ENCODE data around the gene KRTAP10-4.
"Not testable (repeated sequence)": the region's sequence is repeated elsewhere in the genome, so short reads cannot be mapped to it uniquely, and the experiment has no call there.

The KRTAP10-4 gene

DNA sequence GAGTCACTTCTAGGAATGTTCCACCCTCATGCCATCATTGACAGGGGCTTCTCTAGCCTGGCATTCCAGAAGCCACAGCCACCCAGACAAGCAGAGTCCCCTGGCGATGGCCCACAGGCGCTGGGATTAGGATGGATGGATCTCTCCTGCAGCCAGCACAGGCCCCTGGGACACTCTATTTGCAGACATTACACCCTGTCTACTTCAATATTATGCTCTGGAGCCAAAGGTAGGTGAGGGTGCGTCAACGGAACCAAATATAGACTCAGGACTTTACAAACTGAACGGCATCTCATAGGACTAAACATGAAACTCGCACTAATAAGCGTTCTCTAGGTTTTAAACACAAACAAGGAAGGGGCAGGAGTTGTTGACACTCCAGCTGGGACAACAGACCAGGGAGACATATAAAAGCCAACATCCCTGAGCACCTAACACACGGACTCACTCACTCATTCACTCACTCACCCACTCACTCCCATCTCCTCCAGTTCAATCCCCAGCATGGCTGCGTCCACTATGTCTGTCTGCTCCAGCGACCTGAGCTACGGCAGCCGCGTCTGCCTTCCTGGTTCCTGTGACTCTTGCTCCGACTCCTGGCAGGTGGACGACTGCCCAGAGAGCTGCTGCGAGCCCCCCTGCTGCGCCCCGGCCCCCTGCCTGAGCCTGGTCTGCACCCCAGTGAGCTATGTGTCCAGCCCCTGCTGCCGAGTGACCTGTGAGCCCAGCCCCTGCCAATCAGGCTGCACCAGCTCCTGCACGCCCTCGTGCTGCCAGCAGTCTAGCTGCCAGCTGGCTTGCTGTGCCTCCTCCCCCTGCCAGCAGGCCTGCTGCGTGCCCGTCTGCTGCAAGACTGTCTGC, 26.8 kb downstream of the KRTAP10-4 start, which contains the start of gene KRTAP10-7:
Gene KRTAP10-7, plus strand, starts transcription at position 480 of the 861 bp plus-strand sequence. Its CDS starts 25 bp downstream, at position 505.
- not testable (repeated sequence) for DNase-seq

DNA sequence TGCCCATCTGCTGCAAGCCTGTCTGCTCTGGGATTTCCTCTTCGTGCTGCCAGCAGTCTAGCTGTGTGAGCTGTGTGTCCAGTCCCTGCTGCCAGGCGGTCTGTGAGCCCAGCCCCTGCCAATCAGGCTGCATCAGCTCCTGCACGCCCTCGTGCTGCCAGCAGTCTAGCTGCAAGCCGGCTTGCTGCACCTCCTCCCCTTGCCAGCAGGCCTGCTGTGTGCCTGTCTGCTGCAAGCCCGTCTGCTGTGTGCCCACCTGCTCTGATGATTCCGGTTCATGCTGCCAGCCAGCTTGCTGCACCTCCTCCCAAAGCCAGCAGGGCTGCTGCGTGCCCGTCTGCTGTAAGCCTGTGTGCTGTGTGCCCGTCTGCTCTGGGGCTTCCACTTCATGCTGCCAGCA, 27.6 kb downstream of the KRTAP10-4 start:
- DNase-seq, result not testable (repeated sequence)

DNA sequence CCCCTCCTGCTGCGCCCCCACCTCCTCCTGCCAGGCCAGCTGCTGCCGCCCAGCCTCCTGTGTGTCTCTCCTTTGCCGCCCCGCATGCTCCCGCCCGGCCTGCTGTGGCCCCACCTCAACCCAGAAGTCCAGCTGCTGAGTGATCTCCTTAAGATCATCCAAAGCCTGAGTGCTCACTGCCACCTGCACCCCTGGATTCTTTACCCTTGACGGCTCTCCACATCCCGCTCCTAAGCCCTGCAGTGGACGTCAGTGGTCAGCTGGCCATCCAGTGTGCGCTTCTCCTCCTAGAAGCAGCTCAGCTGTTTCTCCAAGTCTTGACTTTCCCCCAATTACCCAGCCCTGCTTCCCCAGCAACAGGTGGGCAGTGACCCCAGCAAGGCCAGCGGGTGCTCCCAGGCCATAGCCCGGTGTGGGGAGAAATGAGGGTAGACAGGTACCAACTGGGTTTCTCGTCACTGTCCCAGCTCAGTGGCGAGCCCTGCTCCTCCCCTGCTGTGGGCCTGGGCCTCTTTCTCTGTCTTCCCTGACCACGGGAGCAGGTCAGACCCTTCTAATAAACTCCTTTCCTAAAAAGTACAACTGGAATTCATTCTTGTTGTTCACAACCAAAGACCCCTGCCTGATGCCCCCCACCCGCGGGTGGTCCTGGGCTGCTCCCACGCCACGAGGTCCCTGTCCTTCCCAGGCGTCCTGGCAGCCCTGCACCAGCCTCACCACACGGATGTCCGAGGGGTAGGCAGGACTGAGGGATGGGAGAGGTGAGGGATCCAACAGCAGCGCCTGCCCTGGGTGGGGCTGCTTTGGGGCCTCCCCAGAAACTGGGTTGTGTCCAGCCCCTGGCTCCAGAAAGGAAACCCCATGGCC, 28.3 kb downstream of the KRTAP10-4 start:
- DNase-seq, result no peak

DNA sequence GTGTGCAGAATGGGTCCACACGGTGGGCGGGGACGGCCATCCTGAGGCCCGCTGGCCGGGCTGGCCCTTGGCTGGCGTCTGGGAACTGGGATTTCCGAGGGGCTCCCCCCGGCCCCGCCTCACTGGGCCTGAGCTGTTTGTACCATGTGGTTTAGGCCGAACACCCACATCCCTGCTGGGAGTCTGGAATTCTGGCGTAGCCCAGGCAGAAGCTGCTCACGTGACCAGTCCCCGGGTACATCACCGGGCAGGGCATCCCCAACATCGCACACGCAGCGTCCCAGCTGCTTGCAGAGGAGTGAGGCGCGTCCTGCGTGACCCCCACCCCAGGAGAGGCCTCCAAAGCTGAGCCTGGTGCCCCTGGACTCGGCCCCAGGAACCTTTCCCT, 28.9 kb downstream of the KRTAP10-4 start:
- DNase-seq, result no peak

DNA sequence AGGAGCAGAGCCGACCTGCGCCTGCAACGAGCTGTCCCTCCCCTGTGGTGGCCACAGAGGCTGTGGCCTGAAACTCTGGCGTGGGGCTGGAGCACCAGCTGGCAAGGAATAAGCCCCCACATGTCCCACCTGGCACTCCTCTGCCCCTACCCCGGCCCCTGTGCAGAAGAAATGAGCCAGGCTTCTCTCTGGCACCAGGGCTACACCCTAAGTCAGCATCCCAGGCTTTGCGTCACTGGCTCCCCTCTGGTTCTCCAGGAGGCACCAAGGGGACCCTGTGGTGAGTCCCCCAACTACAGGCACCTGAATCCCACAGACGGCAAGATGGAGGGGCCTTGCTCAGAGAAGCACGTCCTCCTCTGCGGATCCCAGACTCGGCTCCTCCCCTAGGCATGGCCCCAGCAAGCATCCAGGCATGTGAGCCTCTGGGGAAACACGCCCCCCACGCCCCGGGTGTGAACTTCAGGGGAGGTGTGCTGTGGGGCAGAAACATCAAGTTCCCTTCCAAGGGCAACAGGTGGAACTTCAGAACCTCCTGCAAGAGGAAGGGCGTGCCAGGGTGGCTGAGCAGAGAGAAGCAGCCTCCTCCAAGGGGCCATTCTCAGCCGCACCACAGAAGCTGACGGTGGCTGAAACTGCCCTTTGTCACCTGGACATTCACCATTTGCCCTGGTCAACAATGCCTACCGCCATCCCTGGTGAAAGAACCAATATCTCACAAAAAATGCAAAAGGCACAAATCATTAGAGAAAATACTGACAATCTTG, 29.8 kb downstream of the KRTAP10-4 start:
- no peak for DNase-seq

DNA sequence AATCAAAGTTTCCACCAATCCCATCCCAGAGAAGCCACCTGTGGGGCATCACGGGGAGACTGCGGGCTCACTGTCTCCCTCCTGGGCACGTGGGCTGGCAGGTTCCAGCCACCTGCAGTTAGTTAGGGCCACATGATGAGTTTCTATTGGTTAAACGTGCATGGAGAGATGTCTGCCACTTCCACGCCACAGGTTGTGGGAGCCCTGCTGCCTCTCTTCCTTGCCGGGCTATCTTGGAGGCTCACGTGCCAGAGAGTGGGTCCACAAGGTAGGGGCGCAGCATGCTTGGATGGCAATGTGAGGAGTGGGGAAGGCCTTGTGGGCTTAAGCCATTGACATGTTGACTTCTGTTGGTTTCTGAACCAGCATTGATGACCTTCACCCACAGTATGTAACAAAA, 30.4 kb downstream of the KRTAP10-4 start:
- no peak for DNase-seq

DNA sequence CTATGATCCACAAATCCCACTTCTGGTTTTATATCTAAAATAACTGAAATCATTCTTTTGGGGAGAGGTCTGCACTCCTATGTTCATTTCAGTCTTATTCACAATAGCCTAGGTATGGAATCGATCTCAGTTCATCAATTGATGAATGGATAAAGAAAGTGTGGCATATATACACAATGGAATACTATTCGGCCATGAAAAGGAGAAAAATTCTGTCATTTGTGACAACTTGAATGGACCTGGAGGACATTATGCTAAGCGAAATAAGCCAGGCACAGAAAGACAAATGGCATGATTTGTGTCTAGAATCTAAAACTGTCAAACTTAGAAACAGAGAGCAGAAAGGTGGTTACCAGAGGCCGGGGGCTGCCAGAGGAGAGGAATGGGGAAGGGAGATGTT, 33.0 kb downstream of the KRTAP10-4 start:
- no peak for DNase-seq

DNA sequence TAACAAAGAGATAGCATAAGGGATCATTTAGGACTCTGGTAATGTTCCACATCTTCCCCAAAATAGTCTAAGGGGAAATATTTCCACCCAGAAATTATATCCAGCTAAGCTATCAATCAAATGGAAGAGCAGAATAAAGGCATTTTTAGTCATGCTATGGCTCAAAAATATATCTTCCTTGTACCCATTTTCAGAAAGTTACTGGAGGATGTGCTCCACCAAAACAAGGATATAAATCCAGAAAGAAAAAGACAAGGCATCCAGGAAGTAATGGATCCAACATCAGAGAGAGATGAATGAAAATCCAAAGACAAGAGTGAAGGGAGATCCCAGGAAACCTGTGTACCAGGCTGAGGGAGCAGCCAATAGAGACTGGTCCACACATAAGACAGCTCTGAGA, 35.7 kb downstream of the KRTAP10-4 start:
- no peak for DNase-seq

DNA sequence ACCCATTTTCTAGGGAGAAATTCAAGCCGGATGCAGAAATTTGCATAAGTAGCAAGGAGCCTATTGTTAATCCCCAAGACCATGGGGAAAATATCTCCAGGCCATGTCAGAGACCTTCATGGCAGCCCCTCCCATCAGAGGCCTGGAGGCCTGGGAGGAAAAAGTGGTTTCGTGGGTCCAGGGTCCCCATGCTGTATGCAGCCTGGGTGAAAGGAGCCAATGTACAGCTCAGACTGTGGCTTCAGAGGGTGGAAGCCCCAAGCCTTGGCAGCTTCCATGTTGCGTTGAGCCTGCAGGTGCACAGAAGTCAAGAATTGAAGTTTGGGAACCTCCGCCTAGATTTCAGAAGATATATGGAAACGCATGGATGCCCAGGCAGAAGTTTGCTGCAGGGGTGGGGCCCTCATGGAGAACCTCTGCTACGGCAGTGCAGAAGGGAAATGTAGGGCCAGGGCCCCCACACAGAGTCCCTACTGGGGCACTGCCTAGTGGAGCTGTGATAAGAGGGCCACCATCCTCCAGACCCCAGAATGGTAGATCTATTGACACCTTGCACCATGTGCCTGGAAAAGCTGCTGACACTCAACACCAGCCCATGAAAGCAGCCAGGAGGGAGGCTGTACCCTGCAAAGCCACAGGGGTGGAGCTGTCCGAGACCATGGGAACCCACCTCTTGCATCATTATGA, 36.8 kb downstream of the KRTAP10-4 start:
- DNase-seq, result not testable (repeated sequence)

DNA sequence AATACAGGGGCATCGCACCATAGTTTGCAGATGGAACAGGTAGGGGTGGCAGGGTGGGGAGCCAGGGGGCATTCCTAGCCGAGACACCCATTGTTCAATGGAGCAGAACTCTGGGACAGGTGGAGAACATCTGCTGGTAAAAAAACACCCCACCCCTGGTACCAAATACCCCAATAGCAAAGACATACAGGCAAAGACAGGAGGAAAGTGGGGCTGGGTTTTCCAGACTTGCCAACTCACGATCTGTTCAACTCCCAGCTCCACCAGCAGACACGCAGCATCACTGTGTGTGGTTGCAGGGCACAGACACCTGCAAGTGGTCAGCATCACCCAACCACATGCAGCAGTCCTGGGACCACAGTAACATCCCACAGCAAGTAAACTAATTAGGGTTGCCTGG, 38.0 kb downstream of the KRTAP10-4 start:
- no peak for DNase-seq

DNA sequence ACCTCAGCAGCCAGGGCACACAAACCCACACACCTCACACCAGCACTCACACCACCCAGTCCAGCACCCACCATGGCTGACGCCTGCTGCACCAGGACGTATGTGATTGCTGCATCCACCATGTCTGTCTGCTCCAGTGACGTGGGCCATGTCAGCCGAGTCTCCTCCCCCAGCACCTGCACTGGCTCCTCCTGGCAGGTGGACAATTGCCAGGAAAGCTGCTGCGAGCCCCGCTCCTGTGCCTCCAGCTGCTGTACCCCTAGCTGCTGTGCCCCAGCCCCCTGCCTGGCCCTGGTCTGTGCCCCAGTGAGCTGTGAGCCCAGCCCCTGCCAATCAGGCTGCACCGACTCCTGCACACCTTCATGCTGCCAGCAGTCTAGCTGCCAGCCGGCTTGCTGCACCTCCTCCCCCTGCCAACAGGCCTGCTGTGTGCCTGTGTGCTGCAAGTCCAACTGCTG, 38.5 kb downstream of the KRTAP10-4 start, which contains the start of gene KRTAP10-8:
Gene KRTAP10-8, plus strand, starts transcription at position 51 of the 458 bp plus-strand sequence. Its CDS starts 22 bp downstream, at position 73.
- no peak for DNase-seq

DNA sequence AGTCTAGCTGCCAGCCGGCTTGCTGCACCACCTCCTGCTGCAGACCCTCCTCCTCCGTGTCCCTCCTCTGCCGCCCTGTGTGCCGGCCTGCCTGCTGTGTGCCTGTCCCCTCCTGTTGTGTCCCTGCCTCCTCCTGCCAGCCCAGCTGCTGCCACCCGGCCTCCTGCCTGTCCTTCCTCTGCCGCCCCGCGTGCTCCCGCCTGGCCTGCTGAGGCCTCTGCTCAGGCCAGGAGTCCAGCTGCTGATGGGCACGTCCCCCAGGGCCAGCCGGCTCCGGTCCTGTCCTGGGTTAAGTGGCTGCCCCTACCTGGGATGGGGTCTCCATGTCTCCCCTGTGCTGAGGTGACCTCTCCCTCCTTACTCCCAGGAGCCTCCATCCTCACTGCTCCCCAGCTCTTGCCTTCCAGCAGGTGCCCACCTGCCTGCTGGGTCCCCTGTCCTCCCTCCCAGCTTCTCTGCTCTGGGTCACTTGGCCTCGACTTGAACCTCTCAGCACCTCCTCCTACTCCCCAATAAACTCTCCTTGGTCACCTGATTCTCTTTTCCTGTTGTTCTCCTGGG, 39.2 kb downstream of the KRTAP10-4 start:
- no peak for DNase-seq

DNA sequence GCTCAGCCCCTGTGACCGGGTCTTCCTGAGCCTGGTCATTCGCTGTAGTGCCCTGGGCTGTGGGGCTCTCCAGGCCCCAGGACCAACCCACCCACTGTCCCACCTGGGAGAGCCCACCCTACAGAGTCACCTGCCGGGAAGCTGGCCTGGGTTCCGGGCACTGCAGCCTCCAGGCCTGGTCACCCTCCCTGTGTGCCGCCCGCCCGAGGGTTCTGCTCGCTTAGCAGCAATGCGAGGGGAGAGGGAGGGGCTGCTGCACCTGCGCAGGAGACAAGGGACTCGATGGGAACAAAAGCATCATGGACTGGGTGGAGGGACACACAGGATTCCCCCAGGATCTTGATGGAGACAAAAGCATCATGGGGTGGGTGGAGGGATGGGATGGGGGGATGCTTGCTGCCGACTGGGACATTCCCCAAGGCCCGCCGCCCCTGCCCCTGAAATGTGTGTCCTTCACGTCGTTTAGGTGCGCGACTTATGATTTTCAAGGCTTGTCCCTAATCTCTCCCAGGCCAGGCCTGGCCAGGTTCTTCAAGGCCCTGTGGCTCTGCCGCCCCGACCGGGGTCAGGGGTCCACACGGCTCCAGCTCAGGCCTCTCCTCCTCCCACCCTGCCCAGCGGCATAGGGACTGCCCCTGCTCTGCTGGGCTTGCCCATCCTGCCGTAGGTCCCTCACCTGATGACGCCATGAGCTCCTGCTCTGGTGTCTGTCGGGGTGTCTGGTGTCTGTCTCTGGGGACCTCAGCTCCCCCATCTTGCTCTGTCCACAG, 40.0 kb downstream of the KRTAP10-4 start:
- DNase-seq, result no peak

DNA sequence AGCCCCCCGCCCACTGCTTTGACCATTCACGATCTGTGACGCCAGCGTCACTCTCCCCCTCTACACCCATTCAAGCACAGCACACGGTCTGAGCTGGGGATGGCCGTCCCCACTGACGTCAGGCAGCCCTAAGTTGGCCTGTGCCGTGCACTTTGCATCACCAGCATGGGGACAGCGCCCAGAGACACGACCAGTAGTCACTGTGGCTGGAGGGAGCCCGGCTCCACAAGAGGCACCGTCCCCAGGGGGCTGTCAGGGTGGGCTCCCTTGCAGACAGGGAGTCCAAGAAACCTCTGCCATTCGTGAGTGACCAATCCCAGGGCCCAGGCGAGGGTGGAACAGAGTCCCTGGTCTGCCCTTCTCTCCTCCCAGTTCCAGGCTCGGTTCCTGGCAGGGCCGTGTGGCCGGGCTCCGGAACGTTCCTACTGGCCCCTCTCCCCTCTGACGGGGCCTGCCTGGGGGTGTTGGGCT, 40.7 kb downstream of the KRTAP10-4 start:
- DNase-seq, result no peak

DNA sequence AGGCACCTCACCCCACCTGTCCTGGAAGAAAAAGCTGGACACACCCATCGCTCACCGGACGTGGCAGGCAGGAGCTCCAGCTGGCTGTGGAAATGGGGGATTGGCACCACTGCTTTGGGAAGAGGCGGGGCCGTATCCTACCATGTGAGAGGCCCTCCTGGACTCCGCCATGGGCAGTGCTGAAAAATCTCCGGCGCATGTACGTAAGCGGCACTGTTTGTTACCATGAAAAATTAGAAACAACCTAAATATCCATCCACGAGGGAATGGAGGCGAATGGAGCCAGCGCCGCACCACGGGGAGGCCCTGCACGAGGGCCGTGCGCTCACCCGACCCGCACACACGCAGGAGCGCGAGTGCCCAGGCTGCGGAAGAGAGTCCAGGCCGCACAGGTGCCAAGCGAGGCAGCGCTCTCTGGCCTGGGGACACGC, 41.4 kb downstream of the KRTAP10-4 start:
- DNase-seq, result no peak

DNA sequence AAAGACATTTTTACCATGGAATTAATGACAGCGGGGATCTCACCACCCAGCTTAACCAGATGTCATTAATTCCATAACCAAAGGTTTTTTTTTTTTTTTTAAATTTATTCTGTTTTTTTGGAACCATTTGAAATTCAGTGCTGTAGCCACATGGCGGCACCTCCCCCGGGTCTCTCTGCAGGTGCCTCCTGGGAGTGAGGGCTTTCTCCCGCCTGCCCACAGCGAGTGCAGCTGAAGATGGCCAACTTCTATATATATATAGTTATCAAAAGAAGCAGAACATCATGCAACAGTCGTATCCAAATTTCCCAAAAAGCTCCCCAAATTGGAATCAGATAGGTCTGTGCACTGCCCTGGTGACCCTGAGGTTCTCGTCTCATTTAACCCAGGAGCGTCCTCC, 41.9 kb downstream of the KRTAP10-4 start:
- DNase-seq, result no peak

DNA sequence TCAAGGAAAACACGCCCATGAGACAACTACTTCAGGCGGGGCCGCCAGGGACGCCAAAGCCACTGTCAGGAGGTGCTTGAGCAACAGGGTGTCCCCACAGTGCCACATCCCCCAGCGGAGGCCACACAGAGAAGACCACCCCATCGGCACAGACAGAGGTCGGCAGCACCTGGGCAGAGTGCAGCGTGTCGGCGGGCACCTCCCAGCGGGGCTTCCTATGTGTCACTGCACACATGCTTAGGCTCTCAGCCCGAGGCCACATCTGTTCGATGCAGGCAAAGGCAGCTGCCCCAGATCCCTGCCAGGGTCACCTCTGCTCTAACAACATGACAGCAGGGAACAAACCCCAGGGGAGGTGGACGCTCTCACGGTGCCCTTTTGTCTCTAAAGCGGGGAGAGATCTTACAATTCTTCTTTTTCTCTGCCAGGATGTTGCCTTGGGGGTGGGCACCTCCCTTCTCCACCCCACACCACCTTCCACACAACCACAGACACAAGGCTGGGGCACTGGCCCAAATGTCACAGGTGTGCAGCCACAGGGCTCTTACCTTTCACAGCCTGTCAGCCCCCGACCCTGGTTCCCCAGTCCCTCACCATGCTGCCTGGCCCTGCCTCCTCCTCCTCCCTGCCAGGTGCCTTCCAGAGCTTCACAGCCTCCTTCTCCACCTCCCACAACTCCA, 42.5 kb downstream of the KRTAP10-4 start:
- DNase-seq, result no peak

DNA sequence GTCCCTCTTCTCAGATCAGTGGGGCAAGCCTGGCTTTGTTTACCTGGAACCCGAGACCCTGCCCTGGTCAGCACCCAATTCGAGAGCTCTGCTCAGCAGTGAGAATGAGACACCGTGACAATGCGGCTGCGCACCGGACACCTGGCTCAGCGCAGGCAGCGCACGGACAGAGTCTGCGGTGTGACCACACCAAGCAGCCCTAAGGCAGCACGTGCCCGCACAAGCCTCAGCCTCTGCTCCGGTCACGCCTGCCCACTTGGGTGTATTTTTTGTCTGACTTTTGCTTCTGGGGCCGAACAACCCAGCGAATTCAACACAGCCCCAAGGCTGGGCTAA, 43.0 kb downstream of the KRTAP10-4 start:
- no peak for DNase-seq

DNA sequence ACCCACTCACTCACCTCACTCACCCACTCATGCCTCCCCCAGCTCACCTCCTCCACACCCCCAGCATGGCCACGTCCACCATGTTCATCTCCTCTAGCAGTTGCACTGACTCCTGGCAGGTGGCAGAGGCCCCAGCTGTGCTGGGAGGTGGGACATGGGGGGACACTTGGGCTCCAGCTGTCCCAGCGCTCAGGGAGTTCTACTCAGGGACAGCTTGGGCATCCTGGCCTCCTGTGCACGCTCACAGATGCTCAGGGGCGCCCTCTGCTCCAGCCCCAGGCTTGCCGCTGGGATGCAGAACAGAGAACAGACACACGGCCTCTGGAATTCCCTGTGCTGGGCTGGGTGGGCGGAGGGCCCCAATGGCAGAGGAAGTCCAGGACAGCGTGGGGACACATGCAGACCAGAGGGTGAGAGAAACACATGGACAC, 43.6 kb downstream of the KRTAP10-4 start:
- no peak for DNase-seq

DNA sequence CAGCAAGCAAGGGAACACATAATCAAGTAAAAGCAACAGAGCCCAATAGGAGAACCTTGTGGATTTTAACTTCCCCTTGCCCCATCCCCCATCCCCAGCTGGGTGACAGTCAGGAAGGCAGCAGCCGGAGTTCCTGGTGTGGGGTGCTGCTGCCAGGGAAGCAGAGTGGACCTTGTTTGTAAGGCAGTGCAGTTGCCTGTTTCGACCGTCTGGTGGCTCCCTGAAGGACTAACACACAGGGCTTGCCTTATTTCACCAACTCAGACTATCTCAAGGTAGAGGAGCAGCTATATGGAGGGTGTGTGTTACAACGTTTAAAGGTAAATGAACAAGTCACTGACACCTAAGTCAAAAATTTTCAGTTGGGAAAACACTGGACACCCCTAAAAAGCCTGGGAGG, 45.0 kb downstream of the KRTAP10-4 start:
- DNase-seq, result no peak
